Mesodermal cell (in vitro differentiated cells): ENCODE data around the gene SLC40A1.

Source experiments
- H3K27ac ChIP-seq: 2 replicates; pipeline ENCODE4 v1.7.0; 2013; ENCODE audit warnings: mild to moderate bottlenecking, low read depth, low read length, moderate library complexity; ENCODE audit not compliant: severe bottlenecking
- H3K36me3 ChIP-seq: 2 replicates; pipeline ENCODE4 v1.7.1; 2013; ENCODE audit warnings: mild to moderate bottlenecking, low read length, moderate library complexity; ENCODE audit not compliant: control insufficient read depth, insufficient read depth
- H3K4me1 ChIP-seq: one replicate; pipeline ENCODE4 v1.7.1; 2013; ENCODE audit warnings: mild to moderate bottlenecking, low read length; ENCODE audit not compliant: insufficient read depth, control insufficient read depth, poor library complexity, severe bottlenecking
- H3K4me3 ChIP-seq: 2 replicates; pipeline ENCODE4 v1.7.0; 2013; ENCODE audit warnings: low read length, control low read depth, mild to moderate bottlenecking; ENCODE audit not compliant: insufficient read depth, poor library complexity, severe bottlenecking; ENCODE audit errors: extremely low read depth
- H3K9me3 ChIP-seq: 2 replicates; pipeline ENCODE4 v1.7.1; 2013; ENCODE audit warnings: mild to moderate bottlenecking, low read length, moderate library complexity; ENCODE audit not compliant: control insufficient read depth
- WGBS, 2 experiments: methylation state at CpG; one replicate each; pipeline ENCODE4 v1.1.5; 2013; ENCODE audit warnings: missing lambda C conversion rate in 2 of 2; ENCODE audit not compliant: insufficient coverage in 2 of 2; 5-methylcytosine and 5-hydroxymethylcytosine counted together

The SLC40A1 gene

GRCh38 chr2:189536830-189537229, 43.8 kb downstream of the SLC40A1 start:
- WGBS, 2 experiments, result 100% methylated on average over 1 to 2 of the region's 3 CpGs
- Histone ChIP-seq H3K9me3 (no peaks in the 10 kb centered on the region), H3K27ac (no peak overlapping the region), H3K36me3 (no peaks in the 10 kb centered on the region), H3K4me1 (no peaks in the 10 kb centered on the region), H3K4me3 (no peak overlapping the region)

GRCh38 chr2:189534854-189535832, 45.4 kb downstream of the SLC40A1 start:
- no peak overlapping the region for H3K27ac ChIP-seq

GRCh38 chr2:189533288-189534035, 47.1 kb downstream of the SLC40A1 start:
- Histone ChIP-seq H3K27ac (no peak overlapping the region), H3K36me3 (no peaks in the 10 kb centered on the region), H3K4me3 (no peak overlapping the region), H3K9me3 (no peaks in the 10 kb centered on the region), H3K4me1 (no peaks in the 10 kb centered on the region)
- WGBS, 2 experiments, result 92 to 98% methylated on average over 6 of the region's 6 CpGs

More at GRCh38 chr2:189534854-189535832, 45.4 kb downstream of the SLC40A1 start:
- H3K9me3 ChIP-seq, result no peaks in the 10 kb centered on the region
- WGBS, 2 experiments, result 78 to 82% methylated on average over 1 of the region's 1 CpG
- H3K36me3 ChIP-seq, result no peaks in the 10 kb centered on the region
- no peaks in the 10 kb centered on the region for H3K4me1 ChIP-seq
- no peak overlapping the region for H3K4me3 ChIP-seq

- Histone ChIP-seq H3K4me1 (no peaks in the 10 kb centered on the region), H3K27ac (no peak overlapping the region), H3K36me3 (no peaks in the 10 kb centered on the region), H3K9me3 (no peaks in the 10 kb centered on the region), H3K4me3 (no peak overlapping the region)
- 94% methylated on average over 1 of the region's 3 CpGs; no CpG with 5 or more reads in 1 of the 2 experiments for WGBS, 2 experiments
Measured at GRCh38 chr2:189530965-189531637, 49.5 kb downstream of the SLC40A1 start.

GRCh38 chr2:189528617-189529016, 52.0 kb downstream of the SLC40A1 start:
- H3K27ac ChIP-seq, result no peak overlapping the region
- no peaks in the 10 kb centered on the region for H3K36me3 ChIP-seq
- no peaks in the 10 kb centered on the region for H3K9me3 ChIP-seq
- H3K4me1 ChIP-seq, result no peaks in the 10 kb centered on the region
- WGBS, 2 experiments, result no CpG with 5 or more reads among the region's 3 CpGs
- no peak overlapping the region for H3K4me3 ChIP-seq

GRCh38 chr2:189527812-189528592, 52.6 kb downstream of the SLC40A1 start:
- Histone ChIP-seq H3K4me3 (no peak overlapping the region), H3K36me3 (no peaks in the 10 kb centered on the region), H3K9me3 (no peaks in the 10 kb centered on the region), H3K27ac (no peak overlapping the region), H3K4me1 (no peaks in the 10 kb centered on the region)
- WGBS, 2 experiments, result no CpG with 5 or more reads among the region's 1 CpG

GRCh38 chr2:189527041-189527750, 53.4 kb downstream of the SLC40A1 start:
- Histone ChIP-seq H3K27ac (no peak overlapping the region), H3K9me3 (no peaks in the 10 kb centered on the region), H3K36me3 (no peaks in the 10 kb centered on the region), H3K4me1 (no peaks in the 10 kb centered on the region), H3K4me3 (no peak overlapping the region)
- 94 to 97% methylated on average over 5 to 6 of the region's 13 CpGs for WGBS, 2 experiments

GRCh38 chr2:189526241-189526640, 54.3 kb downstream of the SLC40A1 start:
- Histone ChIP-seq H3K4me3 (no peak overlapping the region), H3K36me3 (no peaks in the 10 kb centered on the region), H3K4me1 (no peaks in the 10 kb centered on the region), H3K9me3 (no peaks in the 10 kb centered on the region), H3K27ac (no peak overlapping the region)
- WGBS, 2 experiments, result 100% methylated on average over 1 of the region's 2 CpGs

GRCh38 chr2:189524746-189525145, 55.8 kb downstream of the SLC40A1 start:
- Histone ChIP-seq H3K27ac (no peak overlapping the region), H3K4me3 (no peak overlapping the region), H3K9me3 (no peaks in the 10 kb centered on the region), H3K4me1 (peaks cover 6% of the 10 kb centered on the region), H3K36me3 (no peaks in the 10 kb centered on the region)
- WGBS, 2 experiments, result 96 to 100% methylated on average over 4 of the region's 4 CpGs
